Inferior parietal cortex (tissue), 1 donor: ENCODE measurements around the gene SLAIN2.
"Not testable (repeated sequence)": the region's sequence is repeated elsewhere in the genome, so short reads cannot be mapped to it uniquely, and the experiment has no call there.

Experiments
- DNase-seq: peaks from one replicate; pipeline ENCODE4 v3.0.0-alpha.2; 2016; ENCODE audit errors: extremely low spot score

SLAIN2 gene

DNA sequence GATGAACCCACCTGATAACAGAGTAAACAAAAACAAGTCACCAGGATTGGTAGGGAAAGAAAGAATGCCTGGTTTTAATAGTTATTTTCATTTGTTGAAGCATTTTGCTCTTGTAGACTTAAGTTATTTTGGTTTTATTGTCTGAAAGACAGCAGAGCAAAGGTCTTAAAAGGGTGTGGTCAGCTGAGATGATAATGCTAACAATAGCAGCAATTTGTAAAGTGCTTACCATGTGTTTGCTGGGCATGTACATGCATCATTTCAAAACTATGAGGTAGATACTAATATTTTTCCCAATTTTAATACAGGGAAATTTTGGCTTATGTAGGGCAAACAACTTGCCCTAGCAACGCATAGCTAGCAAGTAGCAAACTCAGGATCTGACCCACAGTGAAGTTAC is 95.0 kb downstream of the SLAIN2 start:
- no peak for DNase-seq

DNA sequence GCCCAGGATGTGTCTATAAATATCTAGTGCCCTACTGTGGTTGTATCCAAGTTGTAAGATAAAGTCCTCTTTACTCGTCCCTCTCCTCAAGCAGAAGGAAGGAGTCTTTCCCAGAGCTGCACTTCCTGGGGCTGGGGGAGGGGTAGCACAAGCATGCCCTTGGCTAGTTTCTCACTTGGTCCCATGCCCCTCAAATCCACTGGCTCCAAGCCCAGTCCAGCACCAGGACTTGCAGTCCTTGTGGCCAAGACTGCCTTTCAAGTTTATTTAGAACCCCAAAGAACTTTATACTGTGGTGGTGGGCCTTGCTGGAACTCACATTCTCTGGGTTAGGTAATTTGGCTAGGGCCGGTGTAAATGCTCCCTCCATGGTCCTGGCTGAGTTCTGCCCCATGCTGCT is 98.7 kb downstream of the SLAIN2 start:
- no peak for DNase-seq

DNA sequence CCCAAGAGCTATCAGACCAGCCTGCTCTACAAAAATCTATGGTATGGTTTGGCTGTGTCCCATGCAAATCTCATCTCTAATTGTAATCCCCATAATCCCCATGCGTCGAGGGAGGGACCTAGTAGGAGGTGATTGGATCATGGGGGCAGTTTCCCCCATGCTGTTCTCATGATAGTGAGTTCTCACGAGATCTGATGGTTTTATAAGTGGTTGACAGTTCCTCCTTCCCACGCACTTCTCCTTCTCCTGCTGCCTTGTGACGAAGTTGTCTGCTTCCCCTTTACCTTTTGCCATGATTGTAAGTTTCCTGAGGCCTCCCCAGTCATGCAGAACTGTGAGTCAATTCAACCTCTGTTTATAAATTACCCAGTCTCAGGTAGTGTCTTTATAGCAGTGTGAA is 99.6 kb downstream of the SLAIN2 start:
- DNase-seq = not testable (repeated sequence)

DNA sequence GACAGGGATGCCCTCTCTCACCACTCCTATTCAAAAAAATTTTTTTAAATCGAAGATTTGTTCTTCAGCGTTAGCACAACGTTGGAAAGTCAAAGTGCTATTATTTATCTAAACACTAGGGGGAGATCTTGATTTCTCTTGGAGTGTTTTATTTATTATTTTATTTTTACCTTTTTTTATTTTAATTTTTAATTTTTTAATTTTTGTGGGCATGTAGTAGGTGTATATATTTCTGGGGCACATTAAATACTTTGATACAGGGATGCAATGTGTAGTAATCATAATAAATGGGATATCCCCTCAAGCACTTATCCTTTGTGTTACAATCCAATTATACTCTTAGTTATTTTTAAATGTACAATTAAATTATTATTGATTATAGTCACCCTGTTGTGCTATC is 104.4 kb downstream of the SLAIN2 start:
- peak; percentile 58 for DNase-seq

DNA sequence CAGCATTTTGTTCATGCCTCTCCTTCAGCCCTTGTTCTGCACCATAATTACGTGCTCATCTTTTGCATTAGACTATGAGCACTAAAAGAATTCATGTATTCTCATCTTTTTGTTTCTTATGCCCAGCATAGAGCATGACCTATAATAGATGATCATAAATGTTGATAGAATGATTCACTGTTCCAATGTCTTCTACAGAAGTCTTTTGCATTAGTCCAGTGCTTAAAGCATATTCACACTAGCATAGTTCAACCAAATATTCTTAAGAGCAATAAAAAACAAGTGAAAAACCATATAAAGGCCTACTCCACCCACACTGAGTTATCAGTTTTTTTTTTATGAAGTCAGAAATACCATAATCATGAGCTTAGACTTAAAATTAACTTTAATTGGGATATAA is 105.3 kb downstream of the SLAIN2 start:
- DNase-seq = no peak

DNA sequence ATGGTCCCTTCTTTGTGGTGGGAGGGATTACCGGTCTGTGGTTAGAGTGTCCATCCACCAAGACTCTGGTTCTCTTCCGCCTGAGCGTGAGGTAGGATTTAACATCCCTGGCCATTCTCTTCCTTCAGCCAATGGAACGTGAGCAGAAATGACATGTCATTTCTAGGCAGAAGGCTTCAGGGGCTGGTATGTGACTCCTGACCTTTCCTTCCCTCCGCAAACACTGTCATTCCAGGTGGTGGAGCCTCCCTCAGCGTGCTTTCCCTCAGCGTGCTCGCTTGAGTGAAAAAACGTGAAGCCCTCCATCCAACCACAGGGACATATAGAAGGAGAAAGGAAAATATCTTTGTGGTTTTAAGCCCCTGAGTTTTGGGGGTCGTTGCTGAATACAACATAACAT is 107.8 kb downstream of the SLAIN2 start:
- no peak for DNase-seq

DNA sequence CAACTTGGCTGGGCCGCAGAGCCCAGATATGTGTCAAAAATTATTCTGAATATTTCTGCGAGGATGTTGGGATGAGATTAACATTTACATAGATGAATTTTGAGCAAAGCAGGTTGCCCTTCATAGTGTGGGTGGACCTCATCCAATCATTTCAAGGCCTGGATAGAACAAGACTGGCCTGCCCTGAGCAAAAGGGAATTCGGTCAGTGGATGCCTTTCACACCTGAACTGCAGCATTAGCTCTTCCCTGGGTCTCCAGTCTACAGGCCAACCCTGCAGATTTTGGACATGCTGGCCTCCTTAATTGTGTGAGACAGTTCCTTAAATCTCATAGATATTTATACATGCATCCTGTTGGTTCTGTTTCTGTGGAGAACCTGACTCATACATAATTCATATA is 109.4 kb downstream of the SLAIN2 start:
- DNase-seq = no peak

DNA sequence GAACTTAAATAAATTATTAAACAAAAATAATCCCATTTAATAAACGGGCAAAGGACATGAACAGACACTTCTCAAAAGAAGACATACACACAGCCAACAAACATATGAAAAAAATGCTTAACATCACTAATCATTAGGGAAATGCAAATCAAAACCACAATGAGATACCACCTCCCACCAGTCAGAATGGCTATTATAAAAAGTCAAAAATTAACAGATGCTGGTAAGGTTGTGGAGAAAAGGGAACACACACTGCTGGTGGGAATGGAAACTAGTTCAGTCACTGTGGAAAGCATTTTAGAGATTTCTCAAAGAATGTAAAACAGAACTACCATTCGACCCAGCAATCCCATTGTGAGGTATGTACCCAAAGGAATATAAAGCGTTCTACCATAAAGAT is 110.3 kb downstream of the SLAIN2 start:
- DNase-seq = not testable (repeated sequence)

DNA sequence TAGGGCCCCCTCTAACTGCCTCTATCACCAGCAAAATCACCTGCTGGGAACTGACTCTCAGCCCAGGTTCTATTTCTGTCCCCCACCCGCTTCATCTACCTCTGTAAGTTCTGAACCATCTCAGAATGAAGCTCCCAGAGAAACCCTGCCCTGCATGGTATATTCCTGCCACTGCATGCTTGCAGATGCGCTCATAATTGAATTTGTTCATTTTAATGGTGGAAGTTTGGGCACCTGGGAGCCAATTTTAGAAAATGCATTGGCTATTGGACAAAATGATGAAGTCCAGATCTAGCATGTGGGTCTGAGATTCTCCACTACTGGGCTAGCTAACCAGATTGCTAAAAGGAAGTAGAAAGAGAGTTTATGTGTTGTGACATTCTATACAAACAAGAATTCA is 113.3 kb downstream of the SLAIN2 start:
- DNase-seq = no peak

DNA sequence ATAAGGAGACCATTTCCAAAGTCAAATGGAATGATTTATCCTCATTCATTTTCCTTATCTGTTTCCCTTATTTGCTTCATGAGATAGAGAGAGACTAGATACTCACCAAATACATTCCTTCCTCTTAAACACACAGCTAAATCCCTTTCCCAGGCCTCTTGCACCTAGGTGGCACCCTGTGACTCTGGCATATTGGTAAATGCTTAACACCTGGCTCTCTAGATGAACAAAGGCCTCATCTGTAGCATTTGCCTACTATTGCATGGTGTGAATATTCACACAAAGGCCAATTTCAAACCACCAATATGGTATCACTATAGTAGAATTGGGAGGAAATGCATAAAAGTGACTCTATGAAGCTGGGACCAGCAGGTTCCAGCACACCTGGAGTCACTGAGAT is 119.7 kb downstream of the SLAIN2 start:
- DNase-seq = no peak

DNA sequence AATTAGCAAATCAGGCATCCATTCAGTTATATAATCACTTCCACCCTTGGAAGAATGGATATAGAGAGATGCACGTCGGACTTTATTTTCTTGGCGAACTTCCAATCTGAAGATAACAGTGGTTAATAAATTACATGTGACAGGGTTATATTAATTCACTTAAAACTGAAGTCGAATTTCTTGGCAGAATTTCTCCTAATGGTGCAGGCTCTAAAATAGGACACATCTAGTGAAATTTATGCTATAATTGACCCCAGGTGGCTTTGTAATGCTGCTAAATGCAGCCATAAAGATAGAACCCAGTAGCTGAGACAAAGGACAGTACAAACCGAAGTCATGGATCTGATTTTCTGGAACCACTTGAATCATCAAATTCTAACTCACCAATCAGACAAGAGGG is 121.0 kb downstream of the SLAIN2 start:
- DNase-seq = no peak

DNA sequence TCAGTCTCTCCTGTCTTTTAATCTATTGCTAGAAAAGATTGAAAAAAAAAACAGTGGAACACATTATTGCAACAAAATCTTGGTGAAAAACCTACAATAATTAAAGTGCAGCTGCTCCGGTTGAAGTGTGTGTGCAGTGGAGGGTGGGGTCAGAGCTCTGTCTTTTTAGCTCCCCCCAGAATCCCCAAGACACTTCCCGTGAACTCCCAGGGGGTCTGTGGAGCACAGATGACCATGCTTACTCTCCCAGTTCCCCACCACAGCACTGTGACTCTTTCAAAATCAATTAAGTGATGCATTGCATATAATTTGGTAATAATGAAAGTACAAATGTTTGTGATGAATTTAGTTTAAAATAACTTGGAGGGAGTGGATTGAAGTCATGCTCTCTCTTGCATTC is 126.1 kb downstream of the SLAIN2 start:
- no peak for DNase-seq

DNA sequence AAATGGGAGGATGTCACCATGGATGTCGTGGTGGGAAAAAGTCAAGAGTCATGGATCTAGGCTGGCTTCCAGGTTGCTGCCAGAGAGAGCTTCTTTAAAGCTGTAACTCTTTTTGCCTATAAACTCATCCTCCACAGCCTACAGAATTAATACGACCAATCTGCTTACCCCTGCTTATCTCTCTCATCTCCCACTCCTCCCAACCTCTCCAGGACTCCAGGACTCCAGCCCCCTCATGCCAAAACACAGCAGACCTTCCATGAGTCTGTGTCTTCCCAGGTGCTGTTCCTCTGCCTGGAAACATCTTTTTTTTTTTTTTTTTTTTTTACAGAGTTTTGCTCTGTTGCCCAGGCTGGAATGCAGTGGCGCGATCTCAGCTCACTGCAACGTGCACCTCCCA is 126.6 kb downstream of the SLAIN2 start:
- no peak for DNase-seq

DNA sequence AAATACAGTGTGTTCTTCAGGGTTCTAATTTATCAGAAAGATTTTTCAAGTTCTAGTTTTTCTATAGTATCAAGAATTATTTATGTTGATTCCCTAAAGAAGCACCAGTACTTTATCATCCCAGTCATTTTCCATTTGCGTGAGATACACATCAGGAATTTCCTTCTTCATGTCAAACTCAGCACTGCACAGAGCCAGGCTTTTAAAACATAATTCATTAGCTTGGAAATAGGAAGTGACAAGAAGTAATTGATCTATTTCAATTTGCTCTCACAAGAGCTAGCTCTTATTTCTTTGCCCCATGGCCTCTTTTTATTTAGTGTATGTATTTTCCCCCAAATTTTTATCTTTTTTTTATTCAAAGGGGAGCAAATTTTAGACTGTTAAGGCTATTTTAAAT is 128.8 kb downstream of the SLAIN2 start:
- DNase-seq = no peak

DNA sequence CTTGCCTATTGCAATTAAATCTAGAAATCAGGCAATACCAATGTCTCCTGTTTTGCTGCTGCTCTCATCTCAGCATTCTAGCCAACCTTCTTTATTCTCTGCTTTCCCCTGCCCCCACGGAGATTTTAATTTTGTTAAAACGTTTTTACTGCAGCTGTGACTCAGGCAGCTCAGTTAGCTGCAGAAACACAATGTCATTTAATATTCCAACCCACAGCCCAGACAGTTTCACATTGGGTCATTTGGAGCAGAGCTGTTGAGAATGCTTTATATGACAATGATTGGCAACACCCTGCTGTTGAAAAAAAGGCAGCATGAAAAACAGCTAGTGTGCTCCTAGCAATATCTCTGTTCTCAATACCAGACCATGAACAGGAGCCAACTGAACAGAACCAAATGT is 129.2 kb downstream of the SLAIN2 start:
- DNase-seq = peak; percentile 48

DNA sequence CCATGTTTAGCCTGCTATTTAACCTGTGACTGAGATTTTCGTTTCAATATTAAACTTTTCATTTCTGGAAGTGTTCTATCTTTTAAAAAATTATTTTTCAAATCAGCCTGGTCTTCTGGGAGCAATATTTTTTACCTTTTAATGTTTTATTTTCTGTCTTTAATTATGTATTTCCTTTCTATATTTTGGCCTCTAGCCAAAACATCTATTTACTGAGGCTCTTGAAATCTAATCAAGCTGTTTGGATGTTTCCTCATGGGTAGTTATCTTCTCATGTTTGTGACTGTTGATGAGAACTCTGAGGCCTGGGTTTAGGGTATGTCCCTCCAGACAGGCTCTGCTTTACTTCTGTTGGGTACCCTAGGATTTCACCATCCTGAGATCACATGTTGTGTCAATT is 131.5 kb downstream of the SLAIN2 start:
- DNase-seq = no peak

DNA sequence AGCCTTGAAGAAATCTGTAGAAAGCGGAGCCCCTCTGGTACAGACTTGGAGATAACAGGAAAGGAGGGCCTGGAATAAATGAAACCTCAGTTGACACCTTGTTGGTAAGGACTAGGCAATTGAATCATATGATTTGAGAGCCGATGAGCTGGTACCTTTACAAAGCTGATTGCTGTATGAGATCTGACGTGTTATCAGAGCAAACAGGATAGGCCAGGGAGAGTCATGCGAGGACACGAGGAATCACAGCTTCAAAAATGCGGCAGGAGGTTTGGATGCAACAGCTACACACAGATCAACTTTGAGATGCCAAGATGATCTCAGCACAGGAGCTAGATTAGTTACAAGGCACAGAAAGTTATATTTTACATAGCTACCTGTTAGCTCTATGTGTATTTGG is 134.4 kb downstream of the SLAIN2 start:
- no peak for DNase-seq
